Pancreas (tissue), 10 donors: Measurements from ENCODE around the gene MTPN. TPM values are rescaled to one million over a fixed set of nuclear protein-coding genes. Genes with fewer than 3 reads are reported as not detected.

Experiments
- ATAC-seq, 4 donors: fragments of 200-7000 bp; cut with Tn5 transposase; one replicate each; pipeline versions ENCODE4 v1.8.0 to v1.9.1; 2020; ENCODE audit warnings: mild to moderate bottlenecking in 4 of 4, moderate library complexity in 4 of 4
- DNase-seq, 6 donors: peaks; one replicate each; pipeline ENCODE4 v3.0.0-alpha.2; 2020
- FAIRE-seq: peaks from 2 replicates; lab custom pipeline; 2012; peaks lifted over from hg19 to GRCh38; lab: Jason Lieb, UNC
- H3K27ac ChIP-seq, 4 donors: fragments of 200-600 bp; sonication (generic); 1 replicate in 3 of 4; 2 replicates in 1 of 4; pipeline versions ENCODE4 v1.5.0 to v1.8.0; 2020
- H3K27me3 ChIP-seq, 4 donors: fragments of 200-600 bp; one replicate each; pipeline ENCODE4 v1.8.0; 2021
- H3K36me3 ChIP-seq, 3 donors: fragments of 200-600 bp; sonication (generic) in 1 of 3; one replicate each; pipeline versions ENCODE4 v1.5.0 to v1.8.0; 2020 to 2021
- H3K4me1 ChIP-seq, 3 donors: fragments of 200-600 bp; one replicate each; pipeline ENCODE4 v1.8.0; 2021
- H3K4me3 ChIP-seq, 4 donors: fragments of 200-600 bp; sonication (generic) in 2 of 4; one replicate each; pipeline versions ENCODE4 v1.5.0 to v1.8.0; 2020 to 2021
- H3K9me3 ChIP-seq, 4 donors: fragments of 200-600 bp; one replicate each; pipeline ENCODE4 v1.8.0; 2021
- WGBS, 2 donors: extraction: QIAGEN DNeasy Blood & Tissue Kit; methylation state at CpG; one replicate each; pipeline ENCODE4 v1.1.7; 2013; 5-methylcytosine and 5-hydroxymethylcytosine counted together
- intact Hi-C, 3 donors: fragments of 100-400 bp; cut with DNase I; formaldehyde crosslinking; loops; one replicate each; pipeline versions ENCODE4 v1.11.1 to v1.14.2; 2022
- polyA plus RNA-seq, 2 donors: library from polyadenylated mRNA; stranded (reverse); fragments of 200-250 nt; gene quantifications; one replicate each; pipeline ENCODE4 v1.2.3, GENCODE V29; 2013
- total RNA-seq, 6 donors: library from RNA; stranded (reverse); fragmentation: NEBNext Ultra II Directional in 4 of 6; extraction: Animal tissue kit (Norgen Biotek cat#: 25700) in 4 of 6; gene quantifications; one replicate each; pipeline versions ENCODE4 v1.2.1 to v1.2.4, GENCODE V29; 2021 to 2023
- TF ChIP-seq, protein P1 (sequence below), 4 donors: fragments of 200-600 bp; sonication (generic) in 3 of 4; IDR thresholded peaks; one replicate each; pipeline versions ENCODE4 v1.5.0 to v1.8.0; 2021; ENCODE audit warnings: antibody characterized with exemption in 4 of 4
- donor health status: healthy with polysubstance abuse.
- donor health status: DM: no; HTN: no; CAD: no; lungs with moderate emphysema.
- donor health status: DM: no; HTN: no; CAD: no.
- donor health status: control.
- donor health status: control.
- donor health status: Bipolar disorder and iron deficiency.
- donor health status: DM: yes; HTN: yes; CAD: no.
- donor health status: DM: no; HTN: no; CAD: no.
- donor health status: DM: no; HTN: no; CAD: no.
- donor health status: DM: yes; HTN: yes; CAD: no.

MTPN gene
- total and polyA plus RNA-seq, 8 donors, result 10.8 to 45.1 (median 21.6) TPM

DNA sequence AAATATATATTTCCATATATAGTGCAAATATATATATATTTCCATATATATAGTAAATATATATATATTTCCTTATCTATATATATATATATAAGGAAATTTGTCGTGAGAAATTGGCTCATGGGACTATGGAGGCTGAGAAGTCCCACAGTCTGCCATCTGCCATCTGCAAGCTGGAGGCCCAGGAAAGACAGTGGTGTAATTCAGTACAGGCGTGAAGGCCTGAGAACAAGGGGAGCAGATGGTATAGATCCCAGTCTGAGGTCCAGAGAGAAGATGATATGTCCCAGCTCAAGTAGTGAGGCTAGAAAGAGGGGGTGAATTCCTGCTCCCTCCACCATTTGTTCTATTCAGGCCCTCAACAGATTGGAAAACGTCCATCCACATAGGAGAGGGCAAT, 78.9 kb downstream of the MTPN start:
- Histone ChIP-seq H3K4me3 (no peak overlapping the region), H3K36me3 (no peaks in the 10 kb centered on the region), H3K4me1 (no peaks in the 10 kb centered on the region), H3K27ac (no peak overlapping the region), H3K27me3 (no peaks in the 10 kb centered on the region), H3K9me3 (no peaks in the 10 kb centered on the region)
- ATAC-seq (no peak), DNase-seq (no peak), FAIRE-seq (no peak)
- WGBS, 2 donors, result 57 to 88% methylated on average over 3 of the region's 3 CpGs
- intact Hi-C loops, result no loop called here
- TF ChIP-seq, protein P1, sequence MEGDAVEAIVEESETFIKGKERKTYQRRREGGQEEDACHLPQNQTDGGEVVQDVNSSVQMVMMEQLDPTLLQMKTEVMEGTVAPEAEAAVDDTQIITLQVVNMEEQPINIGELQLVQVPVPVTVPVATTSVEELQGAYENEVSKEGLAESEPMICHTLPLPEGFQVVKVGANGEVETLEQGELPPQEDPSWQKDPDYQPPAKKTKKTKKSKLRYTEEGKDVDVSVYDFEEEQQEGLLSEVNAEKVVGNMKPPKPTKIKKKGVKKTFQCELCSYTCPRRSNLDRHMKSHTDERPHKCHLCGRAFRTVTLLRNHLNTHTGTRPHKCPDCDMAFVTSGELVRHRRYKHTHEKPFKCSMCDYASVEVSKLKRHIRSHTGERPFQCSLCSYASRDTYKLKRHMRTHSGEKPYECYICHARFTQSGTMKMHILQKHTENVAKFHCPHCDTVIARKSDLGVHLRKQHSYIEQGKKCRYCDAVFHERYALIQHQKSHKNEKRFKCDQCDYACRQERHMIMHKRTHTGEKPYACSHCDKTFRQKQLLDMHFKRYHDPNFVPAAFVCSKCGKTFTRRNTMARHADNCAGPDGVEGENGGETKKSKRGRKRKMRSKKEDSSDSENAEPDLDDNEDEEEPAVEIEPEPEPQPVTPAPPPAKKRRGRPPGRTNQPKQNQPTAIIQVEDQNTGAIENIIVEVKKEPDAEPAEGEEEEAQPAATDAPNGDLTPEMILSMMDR (IDR thresholded peaks at IDR 0.05), result no peak

DNA sequence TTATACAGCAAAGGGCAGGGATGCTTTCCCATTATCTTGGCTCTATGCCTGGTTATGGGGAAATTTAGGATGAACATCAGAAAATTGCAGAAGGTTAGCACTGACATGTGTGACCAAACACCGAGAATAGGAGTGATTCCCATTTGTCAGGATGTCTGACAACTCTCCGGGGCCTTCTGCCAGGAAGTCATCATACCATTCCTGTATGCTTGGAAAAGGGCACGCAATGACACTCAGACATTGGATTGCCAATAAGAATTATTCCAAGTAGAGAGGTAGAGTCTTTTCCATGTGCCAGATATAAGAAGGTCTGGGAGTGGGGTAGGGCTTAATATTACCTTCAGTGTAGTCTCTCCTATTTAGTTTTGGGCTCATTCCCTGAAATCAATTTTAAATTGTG, 82.3 kb downstream of the MTPN start:
- no peak overlapping the region for H3K27ac ChIP-seq
- DNase-seq (no peak), FAIRE-seq (no peak), ATAC-seq (no peak)
- TF ChIP-seq, protein P1 (IDR thresholded peaks at IDR 0.05), result no peak
- no peak overlapping the region for H3K4me3 ChIP-seq
- no peaks in the 10 kb centered on the region for H3K27me3 ChIP-seq
- H3K9me3 ChIP-seq, result no peaks in the 10 kb centered on the region
- intact Hi-C loops, result no loop called here
- H3K4me1 ChIP-seq, result no peaks in the 10 kb centered on the region
- no peaks in the 10 kb centered on the region for H3K36me3 ChIP-seq
- WGBS, 2 donors, result 83 to 88% methylated on average over 3 of the region's 3 CpGs

DNA sequence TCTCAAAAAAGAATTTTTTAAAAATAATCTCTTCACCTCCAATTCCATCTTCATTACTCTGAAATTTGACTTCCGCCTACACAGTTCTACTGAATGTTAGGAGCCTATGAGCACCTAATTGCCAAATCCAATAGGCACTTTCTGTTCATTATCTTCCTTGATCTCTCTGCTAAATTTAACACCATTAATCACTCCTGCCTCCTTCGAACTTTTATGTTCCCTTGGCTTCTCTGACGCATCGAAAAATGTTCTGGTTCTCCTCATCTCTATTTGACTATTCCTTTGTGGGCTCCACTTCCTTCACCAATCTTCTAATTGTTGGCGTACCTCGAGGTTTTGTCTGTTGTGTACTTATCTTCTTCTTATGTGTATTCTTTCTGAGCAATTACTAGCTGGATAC, 87.3 kb downstream of the MTPN start:
- DNase-seq, result no peak
- 71 to 75% methylated on average over 6 of the region's 6 CpGs for WGBS, 2 donors
- no peak overlapping the region for H3K27ac ChIP-seq
- no peaks in the 10 kb centered on the region for H3K27me3 ChIP-seq
- no peak overlapping the region for H3K4me3 ChIP-seq
- intact Hi-C loops, result no loop called here
- TF ChIP-seq, protein P1 (IDR thresholded peaks at IDR 0.05), result no peak
- no peaks in the 10 kb centered on the region for H3K36me3 ChIP-seq
- no peaks in the 10 kb centered on the region for H3K9me3 ChIP-seq
- no peak for ATAC-seq
- FAIRE-seq, result no peak
- H3K4me1 ChIP-seq, result no peaks in the 10 kb centered on the region

DNA sequence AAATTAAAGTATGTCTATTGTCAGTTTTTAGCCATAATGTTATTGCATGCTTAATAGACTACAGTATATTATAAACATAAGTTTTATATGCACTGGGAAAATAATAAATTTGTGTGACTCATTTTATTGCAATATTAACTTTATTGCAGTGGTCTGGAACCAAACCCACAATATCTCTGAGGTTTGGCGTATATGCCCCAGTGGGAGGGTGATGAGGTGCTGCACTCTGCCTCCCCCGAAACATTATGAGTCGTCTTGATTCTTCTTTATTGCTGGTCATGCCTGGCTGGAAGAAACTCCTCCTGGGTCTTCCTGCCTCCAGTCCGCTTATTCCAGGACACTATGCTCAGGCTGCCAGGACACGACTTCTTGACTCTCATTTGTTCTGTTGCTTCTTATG, 88.4 kb downstream of the MTPN start:
- no peak overlapping the region for H3K27ac ChIP-seq
- 84 to 86% methylated on average over 5 of the region's 5 CpGs for WGBS, 2 donors
- H3K27me3 ChIP-seq, result no peaks in the 10 kb centered on the region
- H3K4me1 ChIP-seq, result no peaks in the 10 kb centered on the region
- ATAC-seq, result no peak
- intact Hi-C loops, result no loop called here
- no peak for DNase-seq
- H3K9me3 ChIP-seq, result no peaks in the 10 kb centered on the region
- H3K36me3 ChIP-seq, result no peaks in the 10 kb centered on the region
- H3K4me3 ChIP-seq, result no peak overlapping the region
- TF ChIP-seq, protein P1 (IDR thresholded peaks at IDR 0.05), result no peak
- FAIRE-seq, result no peak

DNA sequence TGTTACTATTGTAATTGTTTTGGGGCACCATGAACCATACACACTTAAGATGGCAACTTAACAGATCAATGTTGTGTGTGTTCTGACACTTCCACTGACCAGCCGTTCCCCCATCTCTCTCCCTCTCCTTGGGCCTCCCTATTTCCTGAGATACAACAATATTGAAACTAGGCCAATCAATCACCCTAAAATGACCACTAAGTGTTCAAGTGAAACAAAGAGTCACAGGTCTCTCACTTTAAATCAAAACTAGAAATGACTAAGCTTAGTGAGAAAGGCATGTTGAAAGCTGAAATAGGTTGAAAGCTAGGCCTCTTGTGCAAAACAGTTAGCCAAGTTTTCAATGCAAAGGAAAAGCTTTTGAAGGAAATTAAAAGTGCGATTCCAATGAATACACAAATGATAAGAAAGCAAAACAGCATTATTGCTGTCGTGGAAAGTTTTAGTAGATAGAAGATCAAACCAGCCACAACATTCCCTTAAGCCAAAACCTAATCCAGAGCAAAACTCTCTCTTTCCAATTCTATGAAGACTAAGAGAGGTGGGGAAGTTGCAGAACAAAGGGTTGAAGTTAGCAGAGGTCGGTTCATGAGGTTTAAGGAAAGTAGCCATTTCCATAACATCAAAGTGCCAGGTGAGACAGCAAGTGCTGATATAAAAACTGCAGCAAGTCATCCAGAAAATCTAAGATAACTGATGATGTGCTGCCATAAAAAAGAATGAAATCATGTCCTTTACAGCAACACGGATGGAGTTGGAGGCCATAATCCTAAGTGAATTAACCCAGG, 90.6 kb downstream of the MTPN start:
- intact Hi-C loops, result no loop called here
- Histone ChIP-seq H3K9me3 (no peaks in the 10 kb centered on the region), H3K27ac (no peak overlapping the region), H3K4me3 (no peak overlapping the region), H3K27me3 (no peaks in the 10 kb centered on the region), H3K4me1 (no peaks in the 10 kb centered on the region), H3K36me3 (no peaks in the 10 kb centered on the region)
- 59 to 75% methylated on average over 5 of the region's 5 CpGs for WGBS, 2 donors
- FAIRE-seq, result no peak
- ATAC-seq, result no peak
- TF ChIP-seq, protein P1 (IDR thresholded peaks at IDR 0.05), result no peak
- no peak for DNase-seq
